IMR-90 (cell line): ENCODE measurements around the gene RAB39B. TPM values are rescaled to one million over a fixed set of nuclear protein-coding genes. Genes with fewer than 3 reads are reported as not detected.

ENCODE experiments used
- ATAC-seq: fragments of 200-7000 bp; cut with Tn5 transposase; 2 replicates; pipeline ENCODE4 v1.9.1; 2020; ENCODE audit warnings: low read depth, mild to moderate bottlenecking, moderate library complexity
- BruUV-seq: library from RNA; stranded (reverse); fragments of 400-500 nt; replicated peaks from 2 replicates; lab custom pipeline; 2021; lab: Mats Ljungman, UMichigan
- CTCF ChIA-PET: fragments of 300-600 bp; formaldehyde crosslinking; extraction: SDS; loops from one replicate; lab custom pipeline; 2021; ENCODE audit warnings: antibody characterized with exemption; lab: Yijun Ruan, JAX
- POLR2A ChIA-PET: fragments of 300-600 bp; sonication (Branson Sonifier 250); formaldehyde crosslinking; loops from one replicate; lab custom pipeline; 2022; ENCODE audit warnings: antibody characterized with exemption; ENCODE audit not compliant: unreplicated experiment; lab: Charles Lee
- DNase-seq: peaks from one replicate; pipeline ENCODE4 v3.0.0; 2013
- H2AFZ ChIP-seq: replicated peaks from 2 replicates; pipeline ENCODE3; 2013; ENCODE audit warnings: low read length, mild to moderate bottlenecking; ENCODE audit not compliant: poor library complexity
- H2AK5ac ChIP-seq: 2 replicates; pipeline ENCODE4 v1.6.1; 2013; ENCODE audit warnings: low read depth, low read length, inconsistent platforms
- H2AK9ac ChIP-seq: replicated peaks from 2 replicates; pipeline ENCODE3; 2013; ENCODE audit warnings: mild to moderate bottlenecking, low read depth, low read length, moderate library complexity; ENCODE audit not compliant: poor library complexity
- H2BK120ac ChIP-seq: 2 replicates; pipeline ENCODE4 v1.6.1; 2013; ENCODE audit warnings: low read depth, low read length, inconsistent platforms
- H2BK15ac ChIP-seq: 3 replicates; pipeline ENCODE4 v1.6.1; 2013; ENCODE audit warnings: low read depth, low read length, inconsistent platforms
- H2BK20ac ChIP-seq: 2 replicates; pipeline ENCODE4 v1.6.1; 2013; ENCODE audit warnings: low read depth, mild to moderate bottlenecking, inconsistent platforms, low read length, moderate library complexity
- H2BK5ac ChIP-seq: 2 replicates; pipeline ENCODE4 v1.6.1; 2013; ENCODE audit warnings: mild to moderate bottlenecking, low read depth, low read length, inconsistent platforms; ENCODE audit not compliant: poor library complexity, severe bottlenecking
- H3K14ac ChIP-seq: replicated peaks from 2 replicates; pipeline ENCODE4 v1.6.1; 2013; ENCODE audit warnings: low read depth, low read length, inconsistent platforms
- H3K18ac ChIP-seq: 2 replicates; pipeline ENCODE4 v1.6.1; 2013; ENCODE audit warnings: low read depth, low read length, control low read depth
- H3K23ac ChIP-seq: 2 replicates; pipeline ENCODE4 v1.6.1; 2013; ENCODE audit warnings: low read depth, low read length, inconsistent platforms
- H3K27ac ChIP-seq: 2 replicates; pipeline ENCODE4 v1.5.1; 2013; ENCODE audit warnings: mild to moderate bottlenecking, control low read depth, low read length; ENCODE audit not compliant: insufficient read depth
- H3K27me3 ChIP-seq: 2 replicates; pipeline ENCODE4 v1.6.1; 2013; ENCODE audit warnings: low read length; ENCODE audit not compliant: control insufficient read depth, insufficient read depth
- H3K36me3 ChIP-seq: 2 replicates; pipeline ENCODE4 v1.6.1; 2013; ENCODE audit warnings: low read length, mixed read lengths; ENCODE audit not compliant: control insufficient read depth, insufficient read depth
- H3K4ac ChIP-seq: 2 replicates; pipeline ENCODE4 v1.6.1; 2013; ENCODE audit warnings: low read depth, low read length, inconsistent platforms
- H3K4me1 ChIP-seq: 2 replicates; pipeline ENCODE4 v1.6.1; 2013; ENCODE audit warnings: low read length, mixed read lengths; ENCODE audit not compliant: control insufficient read depth, insufficient read depth
- H3K4me2 ChIP-seq: 2 replicates; pipeline ENCODE4 v1.6.1; 2013; ENCODE audit warnings: low read depth, mild to moderate bottlenecking, control low read depth, low read length, moderate library complexity
- H3K4me3 ChIP-seq: 2 replicates; pipeline ENCODE4 v1.5.1; 2013; ENCODE audit warnings: low read depth, mild to moderate bottlenecking, control low read depth, low read length, moderate library complexity; ENCODE audit not compliant: insufficient read depth
- H3K56ac ChIP-seq: 2 replicates; pipeline ENCODE4 v1.6.1; 2013; ENCODE audit warnings: low read length, inconsistent platforms; ENCODE audit not compliant: insufficient read depth; ENCODE audit errors: extremely low read depth
- H3K79me1 ChIP-seq, 2 experiments: 2 replicates each; pipeline ENCODE4 v1.6.1; 2013; ENCODE audit warnings: low read length in 2 of 2, inconsistent platforms in 1 of 2, low read depth in 1 of 2
- H3K9ac ChIP-seq: 2 replicates; pipeline ENCODE4 v1.6.1; 2013; ENCODE audit warnings: low read depth, low read length, control low read depth
- H3K9me1 ChIP-seq: 2 replicates; pipeline ENCODE4 v1.6.1; 2013; ENCODE audit warnings: low read length, inconsistent platforms; ENCODE audit not compliant: insufficient read depth
- H3K9me3 ChIP-seq: 2 replicates; pipeline ENCODE4 v1.6.1; 2013; ENCODE audit warnings: low read length; ENCODE audit not compliant: control insufficient read depth, insufficient read depth
- H4K20me1 ChIP-seq: 2 replicates; pipeline ENCODE4 v1.6.1; 2013; ENCODE audit warnings: low read length, inconsistent platforms; ENCODE audit not compliant: insufficient read depth
- H4K5ac ChIP-seq: 2 replicates; pipeline ENCODE4 v1.6.1; 2013; ENCODE audit warnings: mild to moderate bottlenecking, low read depth, low read length, control low read depth
- H4K8ac ChIP-seq, 2 experiments: 2 replicates each; pipeline ENCODE4 v1.6.1; 2013; ENCODE audit warnings: low read depth in 2 of 2, low read length in 2 of 2, control low read depth in 1 of 2, inconsistent platforms in 1 of 2
- H4K91ac ChIP-seq: 2 replicates; pipeline ENCODE4 v1.6.1; 2013; ENCODE audit warnings: low read depth, low read length, inconsistent platforms; ENCODE audit not compliant: insufficient read depth
- CTCF ChIP-seq: conservative IDR thresholded peaks from 2 replicates; pipeline ENCODE4 v1.5.1; 2012; ENCODE audit warnings: mild to moderate bottlenecking, low read depth, low read length, improper control_type of control experiment
- FOS ChIP-seq: fragments of 150-350 bp; IDR thresholded peaks from 2 replicates; pipeline ENCODE4 v1.6.1; 2016; ENCODE audit warnings: low read depth, low read length
- MAFK ChIP-seq: IDR thresholded peaks from 2 replicates; pipeline ENCODE4 v1.6.1; 2012; ENCODE audit warnings: low read depth, low read length, improper control_type of control experiment
- MAZ ChIP-seq: IDR thresholded peaks from 2 replicates; pipeline ENCODE4 v1.6.1; 2012; ENCODE audit warnings: low read depth, mild to moderate bottlenecking, low read length, improper control_type of control experiment, moderate library complexity, borderline replicate concordance
- NFE2L2 ChIP-seq: fragments of 150-350 bp; IDR thresholded peaks from 2 replicates; pipeline ENCODE4 v1.6.1; 2016; ENCODE audit warnings: low read depth, mild to moderate bottlenecking, low read length
- POLR2A ChIP-seq: IDR thresholded peaks from 2 replicates; pipeline ENCODE4 v1.6.1; 2012; ENCODE audit warnings: mild to moderate bottlenecking, low read depth, low read length
- SMC3 ChIP-seq: fragments of 150-350 bp; IDR thresholded peaks from 2 replicates; pipeline ENCODE4 v1.6.1; 2016; ENCODE audit warnings: low read depth, mild to moderate bottlenecking, antibody characterized with exemption, low read length, moderate library complexity
- WGBS, 2 experiments: methylation state at CpG; one replicate each; pipeline versions ENCODE4 v1.1.5 to v1.1.7; 2013; ENCODE audit warnings: missing lambda C conversion rate in 2 of 2; ENCODE audit not compliant: insufficient read length in 1 of 2; ENCODE audit errors: extremely low coverage in 2 of 2; 5-methylcytosine and 5-hydroxymethylcytosine counted together
- dilution Hi-C: fragments of 300-500 bp; cut with HindIII; formaldehyde crosslinking; loops from one replicate; pipeline ENCODE4 v1.14.3; 2018; ENCODE audit warnings: low sequenced_read_pairs; ENCODE audit not compliant: unreplicated experiment
- in situ Hi-C: fragments of 300-500 bp; cut with MboI; formaldehyde crosslinking; loops from 3 replicates; pipeline ENCODE4 v1.14.3; 2019; ENCODE audit warnings: low sequenced_read_pairs, inconsistent platforms, mixed read lengths
- intact Hi-C: fragments of 100-400 bp; cut with micrococcal nuclease; formaldehyde crosslinking; loops from 2 replicates; pipeline ENCODE4 v1.10.0; 2022
- polyA plus RNA-seq, 3 experiments: library from polyadenylated mRNA; depleted of rRNA; stranded (reverse); fragments of >200 nt; gene quantifications; 2 replicates each; pipeline ENCODE4 v1.2.3, GENCODE V29; 2012; ENCODE audit warnings: low replicate concordance in 1 of 3
- total RNA-seq: library from RNA; depleted of rRNA; stranded (reverse); fragments of >200 nt; gene quantifications from 2 replicates; pipeline ENCODE4 v1.2.3, GENCODE V29; 2012

RAB39B gene
- total and polyA plus RNA-seq, 2 of the 4 experiments (the other 2 are of a cell fraction), result 0.29 to 0.54 TPM

DNA sequence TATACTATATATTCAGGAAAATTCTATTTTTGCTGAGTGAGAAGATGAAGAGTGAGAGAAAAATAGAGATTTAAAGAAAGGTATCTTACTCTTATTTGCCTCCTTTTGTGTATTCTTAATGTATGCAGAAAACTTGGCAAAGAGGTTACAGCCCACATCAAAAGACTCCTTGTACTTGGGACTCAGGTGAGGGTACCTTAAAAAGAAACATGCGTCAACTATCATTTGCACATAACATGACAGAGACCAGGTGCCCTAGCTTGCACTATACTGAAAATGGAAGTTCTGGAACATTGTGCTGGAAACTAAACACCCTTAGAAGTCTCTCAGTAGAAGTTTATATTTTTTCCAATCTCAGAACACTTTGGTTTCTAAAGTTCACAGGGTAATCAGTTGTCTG lies 15.6 kb upstream of the RAB39B start:
- ChIA-PET POLR2A (no interaction called here), CTCF (no interaction called here)
- Histone ChIP-seq H3K27ac (no peak overlapping the region), H4K91ac (no peak overlapping the region), H3K56ac (no peak overlapping the region), H2BK5ac (no peak overlapping the region), H3K79me1 (no peaks in the 10 kb centered on the region), H2AFZ (no peak overlapping the region), H4K8ac (no peak overlapping the region), H3K4me2 (no peak overlapping the region), H2AK5ac (no peak overlapping the region), H2BK15ac (no peak overlapping the region), H3K4me3 (no peak overlapping the region), H4K20me1 (no peaks in the 10 kb centered on the region), H4K5ac (no peak overlapping the region), H3K18ac (no peak overlapping the region), H3K9ac (no peak overlapping the region), H3K4ac (no peak overlapping the region), H3K23ac (no peak overlapping the region), H2BK120ac (no peak overlapping the region), H3K4me1 (no peaks in the 10 kb centered on the region), H3K36me3 (no peaks in the 10 kb centered on the region), H3K9me3 (no peaks in the 10 kb centered on the region), H3K14ac (no peak overlapping the region), H3K27me3 (no peaks in the 10 kb centered on the region), H2AK9ac (no peak overlapping the region), H3K9me1 (no peaks in the 10 kb centered on the region), H2BK20ac (no peak overlapping the region)
- in situ Hi-C loops (no loop called here), dilution Hi-C loops (no loop called here), intact Hi-C loops (no loop called here)
- no peak for DNase-seq
- no CpG with 5 or more reads among the region's 1 CpG for WGBS, 2 experiments
- no peak for ATAC-seq
- no TSS peak for BruUV-seq
- TF ChIP-seq SMC3 (no peak), FOS (no peak), MAFK (no peak), CTCF (no peak), POLR2A (no peak), MAZ (no peak), NFE2L2 (no peak)
